H1 (cell line): ENCODE data around the gene GTF3C2. TPM values are rescaled to one million over a fixed set of nuclear protein-coding genes. Genes with fewer than 3 reads are reported as not detected.

Experiments
- CTCF ChIA-PET: fragments of 300-600 bp; sonication (Branson Sonifier 250); formaldehyde crosslinking; loops from one replicate; lab custom pipeline; 2021; ENCODE audit not compliant: partially characterized antibody; lab: Charles Lee
- POLR2A ChIA-PET: fragments of 300-600 bp; sonication (Branson Sonifier 250); formaldehyde crosslinking; loops from one replicate; lab custom pipeline; 2021; ENCODE audit warnings: inconsistent platforms; ENCODE audit not compliant: partially characterized antibody; lab: Charles Lee
- DNase-seq, 2 experiments: peaks; one replicate each; pipeline versions ENCODE4 v3.0.0 to v3.0.0-alpha.2; 2010 to 2022; ENCODE audit warnings: low spot score in 2 of 2, low read depth in 1 of 2, mixed read lengths in 1 of 2
- FAIRE-seq: peaks from 2 replicates; lab custom pipeline; 2011; peaks lifted over from hg19 to GRCh38; lab: Jason Lieb, UNC
- H2AFZ ChIP-seq: 2 replicates; pipeline ENCODE4 v1.8.1; 2012; ENCODE audit warnings: low read length, inconsistent platforms
- H2AK5ac ChIP-seq: 2 replicates; pipeline ENCODE4 v1.6.1; 2013; ENCODE audit warnings: low read depth, low read length
- H2BK120ac ChIP-seq: replicated peaks from 2 replicates; pipeline ENCODE3; 2013; ENCODE audit warnings: low read depth, low read length, inconsistent platforms
- H2BK12ac ChIP-seq: 2 replicates; pipeline ENCODE4 v1.6.1; 2013; ENCODE audit warnings: low read depth, low read length
- H2BK15ac ChIP-seq: 2 replicates; pipeline ENCODE4 v1.6.1; 2013; ENCODE audit warnings: low read length
- H2BK20ac ChIP-seq: 2 replicates; pipeline ENCODE4 v1.6.1; 2013; ENCODE audit warnings: low read length
- H2BK5ac ChIP-seq: 2 replicates; pipeline ENCODE4 v1.6.1; 2013; ENCODE audit warnings: low read depth, low read length
- H3K14ac ChIP-seq: 2 replicates; pipeline ENCODE4 v1.6.1; 2013; ENCODE audit warnings: inconsistent platforms; ENCODE audit not compliant: insufficient read length
- H3K18ac ChIP-seq: 2 replicates; pipeline ENCODE4 v1.6.1; 2013; ENCODE audit warnings: low read length; ENCODE audit errors: extremely low read depth
- H3K23ac ChIP-seq: 2 replicates; pipeline ENCODE4 v1.6.1; 2013; ENCODE audit warnings: inconsistent platforms; ENCODE audit not compliant: insufficient read length
- H3K23me2 ChIP-seq: 2 replicates; pipeline ENCODE4 v1.6.1; 2013; ENCODE audit warnings: low read depth, low read length
- H3K27ac ChIP-seq: 2 replicates; pipeline ENCODE4 v1.6.1; 2011; ENCODE audit warnings: low read depth, low read length, inconsistent platforms
- H3K27me3 ChIP-seq, 4 experiments: replicated peaks in 1 of 4; 1 replicate in 1 of 4; 2 replicates in 3 of 4; pipeline versions ENCODE4 v1.6.1 to v1.8.1; 2011 to 2013; ENCODE audit warnings: low read length in 3 of 4, mild to moderate bottlenecking in 3 of 4, inconsistent platforms in 2 of 4, mixed read lengths in 2 of 4, moderate library complexity in 1 of 4; ENCODE audit not compliant: control insufficient read depth in 3 of 4, insufficient read depth in 3 of 4; ENCODE audit errors: extremely low read depth in 1 of 4
- H3K36me3 ChIP-seq, 4 experiments: 2 replicates each; pipeline versions ENCODE4 v1.6.1 to v1.8.1; 2011 to 2013; ENCODE audit warnings: mild to moderate bottlenecking in 4 of 4, low read length in 3 of 4, moderate library complexity in 2 of 4, control low read depth in 1 of 4, inconsistent platforms in 1 of 4; ENCODE audit not compliant: insufficient read depth in 4 of 4, control insufficient read depth in 2 of 4
- H3K4ac ChIP-seq: replicated peaks from 2 replicates; pipeline ENCODE3; 2013; ENCODE audit warnings: low read length, low read depth, mixed read lengths, inconsistent platforms; ENCODE audit not compliant: insufficient read length
- H3K4me1 ChIP-seq, 4 experiments: replicated peaks in 1 of 4; 1 replicate in 1 of 4; 2 replicates in 3 of 4; pipeline versions ENCODE4 v1.6.1 to v1.8.1; 2011 to 2013; ENCODE audit warnings: low read length in 3 of 4, inconsistent platforms in 2 of 4, mixed read lengths in 1 of 4; ENCODE audit not compliant: insufficient read depth in 4 of 4, control insufficient read depth in 3 of 4
- H3K4me2 ChIP-seq, 2 experiments: 2 replicates each; pipeline versions ENCODE4 v1.6.1 to v1.8.1; 2011 to 2013; ENCODE audit warnings: low read depth in 2 of 2, low read length in 2 of 2, control low read depth in 1 of 2, inconsistent platforms in 1 of 2, mild to moderate bottlenecking in 1 of 2; ENCODE audit not compliant: insufficient read depth in 1 of 2
- H3K4me3 ChIP-seq, 4 experiments: fragments of 200-600, 300-600 bp in 1 of 4; sonication (generic), shearing (Covaris generic), sonication (Bioruptor Twin) in 1 of 4; 2 replicates each; pipeline versions ENCODE4 v1.5.1 to v1.8.1; 2011 to 2016; ENCODE audit warnings: low read length in 4 of 4, low read depth in 3 of 4, control low read depth in 2 of 4, inconsistent platforms in 2 of 4, mild to moderate bottlenecking in 2 of 4, mixed read lengths in 1 of 4, moderate library complexity in 1 of 4; ENCODE audit not compliant: insufficient read depth in 2 of 4; ENCODE audit errors: extremely low read depth in 1 of 4
- H3K56ac ChIP-seq: replicated peaks from 2 replicates; pipeline ENCODE3; 2013; ENCODE audit warnings: low read depth, mild to moderate bottlenecking, mixed read lengths, low read length, inconsistent platforms; ENCODE audit not compliant: insufficient read length
- H3K79me1 ChIP-seq: 2 replicates; pipeline ENCODE4 v1.6.1; 2013; ENCODE audit warnings: low read depth, low read length, control low read depth
- H3K79me2 ChIP-seq, 2 experiments: 2 replicates each; pipeline versions ENCODE4 v1.6.1 to v1.8.1; 2012 to 2013; ENCODE audit warnings: low read length in 2 of 2, mild to moderate bottlenecking in 2 of 2, inconsistent platforms in 1 of 2; ENCODE audit not compliant: insufficient read depth in 2 of 2, control insufficient read depth in 1 of 2
- H3K9ac ChIP-seq, 4 experiments: replicated peaks in 1 of 4; 1 replicate in 1 of 4; 2 replicates in 3 of 4; pipeline versions ENCODE4 v1.6.1 to v1.8.1; 2011 to 2013; ENCODE audit warnings: low read depth in 3 of 4, low read length in 3 of 4, control low read depth in 2 of 4, mild to moderate bottlenecking in 2 of 4, moderate library complexity in 2 of 4, inconsistent platforms in 1 of 4; ENCODE audit errors: extremely low read depth in 1 of 4
- H3K9me3 ChIP-seq, 2 experiments: 2 replicates each; pipeline versions ENCODE4 v1.6.1 to v1.8.1; 2012 to 2013; ENCODE audit warnings: mild to moderate bottlenecking in 2 of 2, moderate library complexity in 2 of 2, control low read depth in 1 of 2, inconsistent platforms in 1 of 2, low read depth in 1 of 2, low read length in 1 of 2, mixed read lengths in 1 of 2; ENCODE audit not compliant: insufficient read depth in 2 of 2
- H4K20me1 ChIP-seq, 2 experiments: replicated peaks in 1 of 2; 2 replicates each; pipeline versions ENCODE3 to v1.8.1; 2011 to 2013; ENCODE audit warnings: inconsistent platforms in 2 of 2, low read length in 2 of 2, mild to moderate bottlenecking in 1 of 2; ENCODE audit not compliant: insufficient read depth in 2 of 2, control insufficient read depth in 1 of 2
- H4K5ac ChIP-seq: 2 replicates; pipeline ENCODE4 v1.6.1; 2013; ENCODE audit warnings: low read length, low read depth, mixed read lengths, inconsistent platforms; ENCODE audit not compliant: insufficient read length
- H4K8ac ChIP-seq: 2 replicates; pipeline ENCODE4 v1.8.0; 2013; ENCODE audit warnings: mild to moderate bottlenecking, moderate library complexity, low read length, inconsistent platforms; ENCODE audit not compliant: insufficient read depth; ENCODE audit errors: extremely low read depth
- H4K91ac ChIP-seq: replicated peaks from 2 replicates; pipeline ENCODE3; 2013; ENCODE audit warnings: low read length, mixed read lengths, inconsistent platforms; ENCODE audit not compliant: insufficient read length
- BACH1 ChIP-seq: IDR thresholded peaks from 2 replicates; pipeline ENCODE4 v1.6.1; 2012; ENCODE audit warnings: low read length, improper control_type of control experiment
- CHD1 ChIP-seq: IDR thresholded peaks from 2 replicates; pipeline ENCODE4 v1.6.1; 2012; ENCODE audit warnings: low read depth, low read length, improper control_type of control experiment
- GABPA ChIP-seq: IDR thresholded peaks from 2 replicates; pipeline ENCODE4 v1.6.1; 2011; ENCODE audit warnings: mild to moderate bottlenecking, low read length, moderate library complexity, borderline replicate concordance; ENCODE audit not compliant: insufficient read depth
- KDM1A ChIP-seq: fragments of 200-600, 300-600 bp; sonication (generic); IDR thresholded peaks from 2 replicates; pipeline ENCODE4 v1.7.1; 2016; ENCODE audit warnings: mild to moderate bottlenecking, low read length, borderline replicate concordance
- WGBS, 2 experiments: shearing (Covaris generic) in 1 of 2; methylation state at CpG; one replicate each; pipeline versions ENCODE4 v1.1.6 to v1.1.7; 2013 to 2015; ENCODE audit warnings: low lambda C conversion rate in 2 of 2, mixed read lengths in 2 of 2, inconsistent platforms in 1 of 2, low coverage in 1 of 2, missing lambda C conversion rate in 1 of 2; ENCODE audit not compliant: insufficient replicate concordance in 2 of 2, insufficient coverage in 1 of 2, insufficient read length in 1 of 2; ENCODE audit errors: extremely low coverage in 1 of 2, missing lambda C conversion rate in 1 of 2; 5-methylcytosine and 5-hydroxymethylcytosine counted together
- polyA plus RNA-seq, 7 experiments: library from polyadenylated mRNA; depleted of rRNA in 3 of 7; stranded (reverse) in 5 of 7; unstranded in 2 of 7; fragments of >200 nt in 5 of 7; fragments of 200-250 nt in 2 of 7; gene quantifications; 1 replicate in 5 of 7; 2 replicates in 1 of 7; 4 replicates in 1 of 7; pipeline versions ENCODE4 v1.2.1 to v1.2.3, GENCODE V29; 2011 to 2013; ENCODE audit warnings: missing spikeins in 2 of 7, mixed read lengths in 2 of 7
- total RNA-seq: library from RNA; stranded (reverse); fragmentation: NEBNext Ultra II Directional; extraction: Animal tissue kit (Norgen Biotek cat#: 25700); gene quantifications from 2 replicates; pipeline ENCODE4 v1.2.1, GENCODE V29; 2021
- TF ChIP-seq, protein P1 (sequence below): IDR thresholded peaks from 2 replicates; pipeline ENCODE4 v1.6.1; 2012; ENCODE audit warnings: inconsistent platforms

The GTF3C2 gene
- total and polyA plus RNA-seq, 2 of the 8 experiments (the other 6 are each of a cell fraction or from before 2014, with no cell fraction given), result 118 to 127 TPM

DNA sequence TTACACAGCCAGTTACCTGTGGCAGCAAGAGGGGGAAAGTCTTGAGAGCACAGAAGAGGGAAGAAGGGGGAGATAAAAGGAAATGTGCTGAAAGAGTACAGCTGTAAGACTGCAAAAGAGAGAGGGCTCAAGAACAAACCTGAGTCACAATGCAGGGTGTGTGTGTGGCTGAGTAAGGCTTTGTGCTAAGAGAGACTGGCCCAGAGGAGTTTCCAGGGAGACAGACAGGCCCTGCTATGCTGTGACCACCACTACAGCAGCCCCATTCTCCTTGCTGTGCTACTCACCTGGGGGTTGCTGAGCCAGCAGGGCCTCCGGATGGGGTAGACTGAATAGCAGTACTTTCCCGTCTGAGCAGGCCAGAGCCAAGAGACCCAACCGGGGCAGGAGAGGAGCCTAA is 21.3 kb downstream of the GTF3C2 start:
- ChIA-PET POLR2A (interaction anchor here (1.0 to 1.5 kb wide), 4 partner anchors 9 to 13 kb away, joined by 3 to 11 read pairs (median 4); partner anchors contain the start of gene MPV17), CTCF (interaction anchor here (0.9 to 2.5 kb wide), 2 partner anchors 16 to 56 kb away, joined by 5 to 8 read pairs; no protein-coding TSS in a partner anchor)
- no peak overlapping the region for H3K18ac ChIP-seq
- no peak overlapping the region for H2AK5ac ChIP-seq
- H3K4me1 ChIP-seq, result no peaks in the 10 kb centered on the region
- H2BK12ac ChIP-seq, result no peak overlapping the region
- no peaks in the 10 kb centered on the region for H3K79me1 ChIP-seq
- no peak overlapping the region for H3K4me3 ChIP-seq
- H4K8ac ChIP-seq, result no peak overlapping the region
- no peaks in the 10 kb centered on the region for H3K23me2 ChIP-seq
- FAIRE-seq (no peak), DNase-seq (no peak)
- no peak overlapping the region for H2BK20ac ChIP-seq
- no peaks in the 10 kb centered on the region for H3K9me3 ChIP-seq
- H4K5ac ChIP-seq, result no peak overlapping the region
- no peak overlapping the region for H2BK5ac ChIP-seq
- H2BK15ac ChIP-seq, result no peak overlapping the region
- no peak overlapping the region for H2AFZ ChIP-seq
- H3K4me2 ChIP-seq, result no peak overlapping the region
- H3K27ac ChIP-seq, result no peak overlapping the region
- no peaks in the 10 kb centered on the region for H3K79me2 ChIP-seq
- no peak overlapping the region for H3K14ac ChIP-seq
- peaks cover 30 to 77% (median 62%) of the 10 kb centered on the region in 4 experiments; a peak in 7 of 8 replicates for H3K36me3 ChIP-seq
- peaks cover 0 to 2% of the 10 kb centered on the region in 2 experiments for H4K20me1 ChIP-seq
- no peaks in the 10 kb centered on the region for H3K27me3 ChIP-seq
- no peak overlapping the region for H3K9ac ChIP-seq
- no peak overlapping the region for H2BK120ac ChIP-seq
- WGBS, 2 experiments, result 97% methylated on average over 3 of the region's 3 CpGs; no CpG with 5 or more reads in 1 of the 2 experiments
- H3K23ac ChIP-seq, result no peak overlapping the region
- no peak overlapping the region for H3K4ac ChIP-seq
- no peak overlapping the region for H3K56ac ChIP-seq
- H4K91ac ChIP-seq, result no peak overlapping the region
- no peak for TF ChIP-seq BACH1
- no peak for TF ChIP-seq CHD1
- no peak for TF ChIP-seq KDM1A
- no peak for TF ChIP-seq GABPA
- TF ChIP-seq, protein P1, sequence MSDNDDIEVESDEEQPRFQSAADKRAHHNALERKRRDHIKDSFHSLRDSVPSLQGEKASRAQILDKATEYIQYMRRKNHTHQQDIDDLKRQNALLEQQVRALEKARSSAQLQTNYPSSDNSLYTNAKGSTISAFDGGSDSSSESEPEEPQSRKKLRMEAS, result no peak
- TF ChIP-seq, all 59 proteins: peak for 0
